Activated CD4-positive, alpha-beta T cell treated with anti-CD3 and anti-CD28 coated beads for 36 hours (primary cell): ENCODE results near the gene PAM. TPM values are rescaled to one million over a fixed set of nuclear protein-coding genes. Genes with fewer than 3 reads are reported as not detected.

Experiments used
- ATAC-seq: fragments of 200-7000 bp; cut with Tn5 transposase; one replicate; pipeline ENCODE4 v1.10.0; 2021; ENCODE audit warnings: mild to moderate bottlenecking, moderate library complexity
- CTCF ChIA-PET: fragments of 350-600 bp; sonication (Branson Sonifier 250); formaldehyde crosslinking; loops from one replicate; lab custom pipeline; 2021; ENCODE audit warnings: antibody characterized with exemption; lab: Charles Lee
- POLR2A ChIA-PET: fragments of 350-600 bp; sonication (Branson Sonifier 250); formaldehyde crosslinking; loops from one replicate; lab custom pipeline; 2021; ENCODE audit warnings: antibody characterized with exemption, inconsistent platforms; lab: Charles Lee
- DNase-seq: peaks from one replicate; pipeline ENCODE4 v3.0.0-alpha.2; 2020
- H3K27ac Mint-ChIP-seq: one replicate; pipeline ENCODE4 v1.8.0; 2021; ENCODE audit warnings: mixed read lengths
- H3K27me3 Mint-ChIP-seq: one replicate; pipeline ENCODE4 v1.8.0; 2021; ENCODE audit warnings: mixed read lengths
- H3K36me3 Mint-ChIP-seq: one replicate; pipeline ENCODE4 v1.8.0; 2021; ENCODE audit warnings: low read depth, mixed read lengths
- H3K4me1 Mint-ChIP-seq: one replicate; pipeline ENCODE4 v1.8.0; 2021; ENCODE audit warnings: mixed read lengths
- H3K4me3 Mint-ChIP-seq: one replicate; pipeline ENCODE4 v1.8.0; 2021; ENCODE audit warnings: mild to moderate bottlenecking, moderate library complexity, mixed read lengths
- H3K9me3 Mint-ChIP-seq: one replicate; pipeline ENCODE4 v1.8.0; 2021; ENCODE audit warnings: low read depth, mixed read lengths
- intact Hi-C, 2 experiments: fragments of 100-400 bp; cut with DNase I in 1 of 2; cut with micrococcal nuclease in 1 of 2; formaldehyde crosslinking; loops; one replicate each; pipeline versions ENCODE4 v1.14.2 to v1.15.1; 2022 to 2024; cut with DNase I, micrococcal nuclease
- total RNA-seq, 2 experiments: library from RNA; stranded (reverse); gene quantifications; one replicate each; pipeline ENCODE4 v1.2.3, GENCODE V29; 2021

The PAM gene
- total RNA-seq, 2 experiments from 2014 or later = 54.0 to 68.3 TPM

- intact Hi-C loops = no loop called here
- no peak overlapping the region for H3K4me3 Mint-ChIP-seq
- no peaks in the 10 kb centered on the region for H3K27me3 Mint-ChIP-seq
- no peak overlapping the region for H3K27ac Mint-ChIP-seq
- H3K9me3 Mint-ChIP-seq = no peaks in the 10 kb centered on the region
- ChIA-PET CTCF (interaction anchor here (1.5 kb wide), 1 partner anchor 252 kb away, joined by 3 read pairs; no protein-coding TSS in a partner anchor), POLR2A (no interaction called here)
- ATAC-seq (no peak), DNase-seq (no peak)
- peaks cover 5% of the 10 kb centered on the region for H3K4me1 Mint-ChIP-seq
- peaks cover 6% of the 10 kb centered on the region for H3K36me3 Mint-ChIP-seq
Observed at GRCh38 chr5:102933316-102933715, 178.2 kb downstream of the PAM start.

GRCh38 chr5:102933721-102934459, 178.8 kb downstream of the PAM start:
- H3K9me3 Mint-ChIP-seq = no peaks in the 10 kb centered on the region
- POLR2A ChIA-PET = no interaction called here
- peaks cover 5% of the 10 kb centered on the region for H3K4me1 Mint-ChIP-seq
- intact Hi-C loops = no loop called here
- H3K27ac Mint-ChIP-seq = no peak overlapping the region
- peaks cover 5% of the 10 kb centered on the region for H3K36me3 Mint-ChIP-seq
- ATAC-seq = no peak
- no peak for DNase-seq
- CTCF ChIA-PET = interaction anchor here (0.6 to 1.5 kb wide), 4 partner anchors 8 to 253 kb away, joined by 3 to 4 read pairs (median 4); no protein-coding TSS in a partner anchor
- H3K27me3 Mint-ChIP-seq = no peaks in the 10 kb centered on the region
- H3K4me3 Mint-ChIP-seq = no peak overlapping the region

- DNase-seq (no peak), ATAC-seq (no peak)
- no peak overlapping the region for H3K4me3 Mint-ChIP-seq
- no peaks in the 10 kb centered on the region for H3K9me3 Mint-ChIP-seq
- POLR2A ChIA-PET = no interaction called here
- CTCF ChIA-PET = interaction anchor here (0.6 to 1.4 kb wide), 3 partner anchors 11 to 63 kb away, joined by 3 to 6 read pairs (median 3); no protein-coding TSS in a partner anchor
- H3K36me3 Mint-ChIP-seq = peaks cover 2% of the 10 kb centered on the region
- H3K27ac Mint-ChIP-seq = no peak overlapping the region
- intact Hi-C loops = no loop called here
- peaks cover 5% of the 10 kb centered on the region for H3K4me1 Mint-ChIP-seq
- no peaks in the 10 kb centered on the region for H3K27me3 Mint-ChIP-seq
Observed at GRCh38 chr5:102937894-102938293, 182.8 kb downstream of the PAM start.

GRCh38 chr5:102941111-102941510, 186.0 kb downstream of the PAM start:
- intact Hi-C loops = no loop called here
- ATAC-seq (no peak), DNase-seq (no peak)
- Mint-ChIP-seq H3K4me3 (no peak overlapping the region), H3K9me3 (no peaks in the 10 kb centered on the region), H3K27me3 (no peaks in the 10 kb centered on the region), H3K36me3 (peaks cover 3% of the 10 kb centered on the region), H3K4me1 (peaks cover under 1% of the 10 kb centered on the region), H3K27ac (no peak overlapping the region)
- CTCF ChIA-PET = interaction anchor here (0.5 to 0.6 kb wide), 2 partner anchors 80 to 256 kb away, joined by 3 read pairs; no protein-coding TSS in a partner anchor
- POLR2A ChIA-PET = no interaction called here

- ChIA-PET POLR2A (no interaction called here), CTCF (interaction anchor here (0.6 kb wide), 1 partner anchor 21 kb away, joined by 4 read pairs; no protein-coding TSS in a partner anchor)
- Mint-ChIP-seq H3K36me3 (peaks cover 21% of the 10 kb centered on the region), H3K27me3 (no peaks in the 10 kb centered on the region), H3K4me3 (no peak overlapping the region), H3K4me1 (no peaks in the 10 kb centered on the region), H3K27ac (no peak overlapping the region), H3K9me3 (no peaks in the 10 kb centered on the region)
- intact Hi-C loops = no loop called here
- DNase-seq (no peak), ATAC-seq (no peak)
Observed at GRCh38 chr5:102946414-102946813, 191.3 kb downstream of the PAM start.

- H3K36me3 Mint-ChIP-seq = peaks cover 27% of the 10 kb centered on the region
- ChIA-PET CTCF (interaction anchor here (0.6 kb wide), 1 partner anchor 208 kb away, joined by 3 read pairs; no protein-coding TSS in a partner anchor), POLR2A (no interaction called here)
- no peaks in the 10 kb centered on the region for H3K4me1 Mint-ChIP-seq
- no peak overlapping the region for H3K4me3 Mint-ChIP-seq
- DNase-seq (no peak), ATAC-seq (no peak)
- intact Hi-C loops = no loop called here
- no peak overlapping the region for H3K27ac Mint-ChIP-seq
- H3K9me3 Mint-ChIP-seq = no peaks in the 10 kb centered on the region
- H3K27me3 Mint-ChIP-seq = no peaks in the 10 kb centered on the region
Observed at GRCh38 chr5:102946971-102947370, 191.9 kb downstream of the PAM start.

GRCh38 chr5:102955488-102955887, 200.4 kb downstream of the PAM start:
- ChIA-PET POLR2A (no interaction called here), CTCF (interaction anchor here (1.0 to 1.7 kb wide), 3 partner anchors 14 to 274 kb away, joined by 3 to 4 read pairs (median 3); no protein-coding TSS in a partner anchor)
- no peaks in the 10 kb centered on the region for H3K27me3 Mint-ChIP-seq
- no peak overlapping the region for H3K4me3 Mint-ChIP-seq
- H3K36me3 Mint-ChIP-seq = peaks cover 28% of the 10 kb centered on the region
- no peak overlapping the region for H3K27ac Mint-ChIP-seq
- ATAC-seq (no peak), DNase-seq (no peak)
- no peaks in the 10 kb centered on the region for H3K4me1 Mint-ChIP-seq
- intact Hi-C loops = no loop called here
- H3K9me3 Mint-ChIP-seq = no peaks in the 10 kb centered on the region

- ChIA-PET POLR2A (no interaction called here), CTCF (interaction anchor here (1.1 to 1.2 kb wide), 2 partner anchors 13 to 163 kb away, joined by 3 read pairs; no protein-coding TSS in a partner anchor)
- no peak overlapping the region for H3K27ac Mint-ChIP-seq
- peaks cover 22% of the 10 kb centered on the region for H3K36me3 Mint-ChIP-seq
- no peaks in the 10 kb centered on the region for H3K9me3 Mint-ChIP-seq
- DNase-seq = no peak
- intact Hi-C loops = no loop called here
- ATAC-seq = no peak
- no peak overlapping the region for H3K4me3 Mint-ChIP-seq
- no peaks in the 10 kb centered on the region for H3K27me3 Mint-ChIP-seq
- no peaks in the 10 kb centered on the region for H3K4me1 Mint-ChIP-seq
Observed at GRCh38 chr5:102956599-102956998, 201.5 kb downstream of the PAM start.

- ATAC-seq (no peak), DNase-seq (no peak)
- ChIA-PET CTCF (interaction anchor here (1.1 kb wide), 1 partner anchor 162 kb away, joined by 3 read pairs; no protein-coding TSS in a partner anchor), POLR2A (no interaction called here)
- Mint-ChIP-seq H3K36me3 (peaks cover 17% of the 10 kb centered on the region), H3K4me1 (no peaks in the 10 kb centered on the region), H3K4me3 (no peak overlapping the region), H3K9me3 (no peaks in the 10 kb centered on the region), H3K27me3 (no peaks in the 10 kb centered on the region), H3K27ac (no peak overlapping the region)
- intact Hi-C loops = no loop called here
Observed at GRCh38 chr5:102957141-102957540, 202.0 kb downstream of the PAM start.

GRCh38 chr5:102958481-102959011, 203.4 kb downstream of the PAM start:
- H3K36me3 Mint-ChIP-seq = peaks cover 15% of the 10 kb centered on the region
- no peaks in the 10 kb centered on the region for H3K4me1 Mint-ChIP-seq
- H3K27ac Mint-ChIP-seq = no peak overlapping the region
- DNase-seq (no peak), ATAC-seq (no peak)
- H3K9me3 Mint-ChIP-seq = no peaks in the 10 kb centered on the region
- no peak overlapping the region for H3K4me3 Mint-ChIP-seq
- CTCF ChIA-PET = interaction anchor here (1.6 kb wide), 1 partner anchor 37 kb away, joined by 5 read pairs; no protein-coding TSS in a partner anchor
- POLR2A ChIA-PET = no interaction called here
- H3K27me3 Mint-ChIP-seq = no peaks in the 10 kb centered on the region
- intact Hi-C loops = no loop called here

- no peaks in the 10 kb centered on the region for H3K4me1 Mint-ChIP-seq
- H3K4me3 Mint-ChIP-seq = no peak overlapping the region
- H3K27ac Mint-ChIP-seq = no peak overlapping the region
- intact Hi-C loops = no loop called here
- ChIA-PET POLR2A (no interaction called here), CTCF (interaction anchor here (1.6 kb wide), 1 partner anchor 37 kb away, joined by 5 read pairs; no protein-coding TSS in a partner anchor)
- peaks cover 15% of the 10 kb centered on the region for H3K36me3 Mint-ChIP-seq
- DNase-seq (no peak), ATAC-seq (no peak)
- no peaks in the 10 kb centered on the region for H3K9me3 Mint-ChIP-seq
- H3K27me3 Mint-ChIP-seq = no peaks in the 10 kb centered on the region
Observed at GRCh38 chr5:102959055-102959454, 203.9 kb downstream of the PAM start.
